Measurements from ENCODE around the gene RAPGEF2.

DNA sequence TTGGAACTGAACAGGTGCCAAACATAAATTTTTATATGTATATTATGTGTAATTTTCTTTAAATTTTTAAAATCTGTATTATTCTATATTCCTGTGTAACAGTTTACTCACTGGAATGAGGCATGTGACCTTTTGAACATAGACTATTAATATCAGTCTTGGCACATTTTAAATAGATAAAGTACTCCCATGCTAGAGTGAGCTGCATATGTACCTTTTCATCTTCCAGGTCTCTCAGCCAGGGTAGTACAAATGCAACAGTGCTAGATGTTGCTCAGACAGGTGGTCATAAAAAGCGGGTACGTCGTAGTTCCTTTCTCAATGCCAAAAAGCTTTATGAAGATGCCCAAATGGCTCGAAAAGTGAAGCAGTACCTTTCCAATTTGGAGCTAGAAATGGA lies 242.0 kb downstream of the RAPGEF2 start:
- TF ChIP-seq SIN3A (IDR thresholded peaks at IDR 0.05; ENCODE audit: borderline replicate concordance, insufficient read depth, low read depth, low read length) (no peak), REST (IDR thresholded peaks at IDR 0.05; ENCODE audit: insufficient read depth in 1 of 2, low read depth in 2 of 2, low read length in 1 of 2) (no peak), POLR2AphosphoS5 (IDR thresholded peaks at IDR 0.05; ENCODE audit: low read depth, low read length) (no peak)
- TF ChIP-seq, protein P1, sequence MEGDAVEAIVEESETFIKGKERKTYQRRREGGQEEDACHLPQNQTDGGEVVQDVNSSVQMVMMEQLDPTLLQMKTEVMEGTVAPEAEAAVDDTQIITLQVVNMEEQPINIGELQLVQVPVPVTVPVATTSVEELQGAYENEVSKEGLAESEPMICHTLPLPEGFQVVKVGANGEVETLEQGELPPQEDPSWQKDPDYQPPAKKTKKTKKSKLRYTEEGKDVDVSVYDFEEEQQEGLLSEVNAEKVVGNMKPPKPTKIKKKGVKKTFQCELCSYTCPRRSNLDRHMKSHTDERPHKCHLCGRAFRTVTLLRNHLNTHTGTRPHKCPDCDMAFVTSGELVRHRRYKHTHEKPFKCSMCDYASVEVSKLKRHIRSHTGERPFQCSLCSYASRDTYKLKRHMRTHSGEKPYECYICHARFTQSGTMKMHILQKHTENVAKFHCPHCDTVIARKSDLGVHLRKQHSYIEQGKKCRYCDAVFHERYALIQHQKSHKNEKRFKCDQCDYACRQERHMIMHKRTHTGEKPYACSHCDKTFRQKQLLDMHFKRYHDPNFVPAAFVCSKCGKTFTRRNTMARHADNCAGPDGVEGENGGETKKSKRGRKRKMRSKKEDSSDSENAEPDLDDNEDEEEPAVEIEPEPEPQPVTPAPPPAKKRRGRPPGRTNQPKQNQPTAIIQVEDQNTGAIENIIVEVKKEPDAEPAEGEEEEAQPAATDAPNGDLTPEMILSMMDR (IDR thresholded peaks at IDR 0.05): no peak

All from Panc1 (cell line).